ENCODE measurements around the gene TYW5. TPM values are rescaled to one million over a fixed set of nuclear protein-coding genes. Genes with fewer than 3 reads are reported as not detected.

TYW5 gene
- total RNA-seq, 1 experiment from 2014 or later = 14.2 TPM

- H3K4me3 Mint-ChIP-seq (ENCODE audit: low read depth, unreplicated experiment) = no peak overlapping the region
- CTCF ChIA-PET = no interaction called here
These were observed 9.1 kb downstream of the TYW5 start for GRCh38 chr2:199946196-199946595.

GRCh38 chr2:199943373-199943772 lies 11.9 kb downstream of the TYW5 start:
- BruUV-seq (replicated peaks) = no TSS peak
- Mint-ChIP-seq H3K9me3 (ENCODE audit: low read depth, unreplicated experiment) (no peaks in the 10 kb centered on the region), H3K27me3 (ENCODE audit: unreplicated experiment) (no peaks in the 10 kb centered on the region), H3K4me1 (ENCODE audit: low read depth, unreplicated experiment) (no peaks in the 10 kb centered on the region), H3K27ac (ENCODE audit: unreplicated experiment) (no peak overlapping the region), H3K36me3 (ENCODE audit: insufficient read depth, unreplicated experiment) (peaks cover 32% of the 10 kb centered on the region), H3K4me3 (ENCODE audit: low read depth, unreplicated experiment) (no peak overlapping the region)
- CTCF ChIA-PET = interaction anchor here (0.5 to 0.6 kb wide), 2 partner anchors 363 to 805 kb away, joined by 5 to 6 read pairs; partner anchors contain the start of gene SPATS2L
- intact Hi-C loops (cut with micrococcal nuclease; ENCODE audit: unreplicated experiment) = loop anchor here (5.0 kb wide), 1 partner anchor 81 kb away; no protein-coding TSS in a partner anchor
- DNase-seq = no peak
- TF ChIP-seq CTCF (IDR thresholded peaks at IDR 0.05; ENCODE audit: unreplicated experiment) = no peak

More at GRCh38 chr2:199946196-199946595, 9.1 kb downstream of the TYW5 start:
- no peak for TF ChIP-seq CTCF (IDR thresholded peaks at IDR 0.05; ENCODE audit: unreplicated experiment)
- Mint-ChIP-seq H3K9me3 (ENCODE audit: low read depth, unreplicated experiment) (no peaks in the 10 kb centered on the region), H3K4me1 (ENCODE audit: low read depth, unreplicated experiment) (peaks cover 9% of the 10 kb centered on the region), H3K27ac (ENCODE audit: unreplicated experiment) (no peak overlapping the region), H3K27me3 (ENCODE audit: unreplicated experiment) (no peaks in the 10 kb centered on the region), H3K36me3 (ENCODE audit: insufficient read depth, unreplicated experiment) (peaks cover 34% of the 10 kb centered on the region)
- intact Hi-C loops (cut with micrococcal nuclease; ENCODE audit: unreplicated experiment) = no loop called here
- BruUV-seq (replicated peaks) = no TSS peak
- DNase-seq = no peak

- Mint-ChIP-seq H3K4me1 (ENCODE audit: low read depth, unreplicated experiment) (no peaks in the 10 kb centered on the region), H3K36me3 (ENCODE audit: insufficient read depth, unreplicated experiment) (peaks cover 26% of the 10 kb centered on the region), H3K27ac (ENCODE audit: unreplicated experiment) (no peak overlapping the region), H3K9me3 (ENCODE audit: low read depth, unreplicated experiment) (no peaks in the 10 kb centered on the region), H3K4me3 (ENCODE audit: low read depth, unreplicated experiment) (no peak overlapping the region), H3K27me3 (ENCODE audit: unreplicated experiment) (no peaks in the 10 kb centered on the region)
- intact Hi-C loops (cut with micrococcal nuclease; ENCODE audit: unreplicated experiment) = loop anchor here (1.0 to 5.0 kb wide), 2 partner anchors 78 to 236 kb away; no protein-coding TSS in a partner anchor
- TF ChIP-seq CTCF (IDR thresholded peaks at IDR 0.05; ENCODE audit: unreplicated experiment) = no peak
- DNase-seq = no peak
- no TSS peak for BruUV-seq (replicated peaks)
- CTCF ChIA-PET = interaction anchor here (0.6 to 1.4 kb wide), 5 partner anchors 14 to 236 kb away, joined by 3 to 5 read pairs (median 4); no protein-coding TSS in a partner anchor
These were observed 14.9 kb downstream of the TYW5 start for GRCh38 chr2:199940373-199940772.

- no peaks in the 10 kb centered on the region for H3K4me1 Mint-ChIP-seq (ENCODE audit: low read depth, unreplicated experiment)
- H3K27ac Mint-ChIP-seq (ENCODE audit: unreplicated experiment) = no peak overlapping the region
- BruUV-seq (replicated peaks) = no TSS peak
- peaks cover 28% of the 10 kb centered on the region for H3K36me3 Mint-ChIP-seq (ENCODE audit: insufficient read depth, unreplicated experiment)
- H3K4me3 Mint-ChIP-seq (ENCODE audit: low read depth, unreplicated experiment) = no peak overlapping the region
- CTCF ChIA-PET = no interaction called here
- H3K27me3 Mint-ChIP-seq (ENCODE audit: unreplicated experiment) = no peaks in the 10 kb centered on the region
- intact Hi-C loops (cut with micrococcal nuclease; ENCODE audit: unreplicated experiment) = no loop called here
- no peaks in the 10 kb centered on the region for H3K9me3 Mint-ChIP-seq (ENCODE audit: low read depth, unreplicated experiment)
- no peak for DNase-seq
- no peak for TF ChIP-seq CTCF (IDR thresholded peaks at IDR 0.05; ENCODE audit: unreplicated experiment)
These were observed 18.7 kb downstream of the TYW5 start for GRCh38 chr2:199936554-199936953.

All from Calu3 (cell line).